Measurements from ENCODE around the gene C6. TPM values are rescaled to one million over a fixed set of nuclear protein-coding genes. Genes with fewer than 3 reads are reported as not detected.
"Not testable (repeated sequence)": the region's sequence is repeated elsewhere in the genome, so short reads cannot be mapped to it uniquely, and the experiment has no call there.

Gene C6
- total and polyA plus RNA-seq, 2 experiments from 2014 or later, result not detected

- no peaks in the 10 kb centered on the region for H3K9me3 ChIP-seq (ENCODE audit: low read depth)
- H3K27me3 ChIP-seq (replicated peaks; ENCODE audit: insufficient read depth), result no peaks in the 10 kb centered on the region
- H3F3A ChIP-seq (ENCODE audit: insufficient read depth), result no peaks in the 10 kb centered on the region
- no peak overlapping the region for H3K4me3 ChIP-seq
- H3K79me2 ChIP-seq (ENCODE audit: insufficient read depth), result no peaks in the 10 kb centered on the region
- no peak overlapping the region for H3K9ac ChIP-seq
- H3K36me3 ChIP-seq (ENCODE audit: low read depth), result no peaks in the 10 kb centered on the region
- no peak for DNase-seq
- H3K27ac ChIP-seq, result no peak overlapping the region
- in situ Hi-C loops (cut with MboI), result no loop called here
- no peaks in the 10 kb centered on the region for H4K20me1 ChIP-seq (ENCODE audit: insufficient read depth)
- H2AFZ ChIP-seq, result no peak overlapping the region
- no peaks in the 10 kb centered on the region for H3K4me1 ChIP-seq (ENCODE audit: insufficient read depth)
- no peak for TF ChIP-seq EZH2 (IDR thresholded peaks at IDR 0.05; ENCODE audit: insufficient read depth, poor library complexity, severe bottlenecking)
- TF ChIP-seq EZH2phosphoT487 (IDR thresholded peaks at IDR 0.05; ENCODE audit: insufficient read depth, low read depth), result no peak
- no peak overlapping the region for H3K4me2 ChIP-seq (ENCODE audit: unreplicated experiment)
- WGBS, 2 experiments (ENCODE audit: low coverage in 1 of 2, low lambda C conversion rate in 2 of 2, missing lambda C conversion rate in 2 of 2), result 54 to 78% methylated on average over 1 of the region's 1 CpG
- H3K9me2 ChIP-seq (ENCODE audit: insufficient read depth), result no peaks in the 10 kb centered on the region
Measured at GRCh38 chr5:41212935-41213334, 397 bp downstream of the C6 start.

GRCh38 chr5:41211417-41211816, 1.9 kb downstream of the C6 start:
- Histone ChIP-seq H3K27ac (no peak overlapping the region), H3K9me3 (ENCODE audit: low read depth) (no peaks in the 10 kb centered on the region), H3K36me3 (ENCODE audit: low read depth) (no peaks in the 10 kb centered on the region), H3F3A (ENCODE audit: insufficient read depth) (no peaks in the 10 kb centered on the region), H3K9ac (no peak overlapping the region), H3K4me3 (no peak overlapping the region), H3K9me2 (ENCODE audit: insufficient read depth) (no peaks in the 10 kb centered on the region), H3K4me2 (ENCODE audit: unreplicated experiment) (no peak overlapping the region), H3K4me1 (ENCODE audit: insufficient read depth) (no peaks in the 10 kb centered on the region), H2AFZ (no peak overlapping the region), H4K20me1 (ENCODE audit: insufficient read depth) (no peaks in the 10 kb centered on the region), H3K27me3 (replicated peaks; ENCODE audit: insufficient read depth) (no peaks in the 10 kb centered on the region), H3K79me2 (ENCODE audit: insufficient read depth) (no peaks in the 10 kb centered on the region)
- in situ Hi-C loops (cut with MboI), result no loop called here
- TF ChIP-seq EZH2 (IDR thresholded peaks at IDR 0.05; ENCODE audit: insufficient read depth, poor library complexity, severe bottlenecking) (no peak), EZH2phosphoT487 (IDR thresholded peaks at IDR 0.05; ENCODE audit: insufficient read depth, low read depth) (no peak)
- no peak for DNase-seq
- 47 to 52% methylated on average over 4 of the region's 4 CpGs for WGBS, 2 experiments (ENCODE audit: low coverage in 1 of 2, low lambda C conversion rate in 2 of 2, missing lambda C conversion rate in 2 of 2)

- in situ Hi-C loops (cut with MboI); H3K9ac ChIP-seq; H3K4me1 ChIP-seq (ENCODE audit: insufficient read depth); H3F3A ChIP-seq (ENCODE audit: insufficient read depth); H3K36me3 ChIP-seq (ENCODE audit: low read depth); H3K4me3 ChIP-seq; H3K27me3 ChIP-seq (replicated peaks; ENCODE audit: insufficient read depth); H3K9me3 ChIP-seq (ENCODE audit: low read depth); H2AFZ ChIP-seq; H3K4me2 ChIP-seq (ENCODE audit: unreplicated experiment); H3K9me2 ChIP-seq (ENCODE audit: insufficient read depth); H4K20me1 ChIP-seq (ENCODE audit: insufficient read depth); H3K27ac ChIP-seq; H3K79me2 ChIP-seq (ENCODE audit: insufficient read depth); DNase-seq: not testable (repeated sequence)
- WGBS, 2 experiments (ENCODE audit: low coverage in 1 of 2, low lambda C conversion rate in 2 of 2, missing lambda C conversion rate in 2 of 2), result 52 to 57% methylated on average over 8 of the region's 8 CpGs
Measured at GRCh38 chr5:41205475-41205874, 7.9 kb downstream of the C6 start.

- 21 to 25% methylated on average over 2 of the region's 2 CpGs for WGBS, 2 experiments (ENCODE audit: low coverage in 1 of 2, low lambda C conversion rate in 2 of 2, missing lambda C conversion rate in 2 of 2)
- DNase-seq, result no peak
- H3K4me1 ChIP-seq (ENCODE audit: insufficient read depth), result no peaks in the 10 kb centered on the region
- no peak overlapping the region for H3K4me3 ChIP-seq
- no peak overlapping the region for H3K27ac ChIP-seq
- TF ChIP-seq EZH2phosphoT487 (IDR thresholded peaks at IDR 0.05; ENCODE audit: insufficient read depth, low read depth) (no peak), EZH2 (IDR thresholded peaks at IDR 0.05; ENCODE audit: insufficient read depth, poor library complexity, severe bottlenecking) (no peak)
- no peaks in the 10 kb centered on the region for H3K36me3 ChIP-seq (ENCODE audit: low read depth)
- no peaks in the 10 kb centered on the region for H3K9me2 ChIP-seq (ENCODE audit: insufficient read depth)
- no peaks in the 10 kb centered on the region for H3F3A ChIP-seq (ENCODE audit: insufficient read depth)
- in situ Hi-C loops (cut with MboI), result no loop called here
- H4K20me1 ChIP-seq (ENCODE audit: insufficient read depth), result no peaks in the 10 kb centered on the region
- no peak overlapping the region for H3K4me2 ChIP-seq (ENCODE audit: unreplicated experiment)
- no peak overlapping the region for H2AFZ ChIP-seq
- no peak overlapping the region for H3K9ac ChIP-seq
- H3K79me2 ChIP-seq (ENCODE audit: insufficient read depth), result no peaks in the 10 kb centered on the region
- H3K9me3 ChIP-seq (ENCODE audit: low read depth), result no peaks in the 10 kb centered on the region
- H3K27me3 ChIP-seq (replicated peaks; ENCODE audit: insufficient read depth), result no peaks in the 10 kb centered on the region
Measured at GRCh38 chr5:41203033-41203432, 10.3 kb downstream of the C6 start.

GRCh38 chr5:41201082-41201772, 12.1 kb downstream of the C6 start:
- Histone ChIP-seq H3K9ac (no peak overlapping the region), H3K27ac (no peak overlapping the region), H3K79me2 (ENCODE audit: insufficient read depth) (no peaks in the 10 kb centered on the region), H3K4me1 (ENCODE audit: insufficient read depth) (no peaks in the 10 kb centered on the region), H3F3A (ENCODE audit: insufficient read depth) (no peaks in the 10 kb centered on the region), H4K20me1 (ENCODE audit: insufficient read depth) (no peaks in the 10 kb centered on the region), H3K4me2 (ENCODE audit: unreplicated experiment) (no peak overlapping the region), H3K36me3 (ENCODE audit: low read depth) (no peaks in the 10 kb centered on the region), H3K9me2 (ENCODE audit: insufficient read depth) (no peaks in the 10 kb centered on the region), H3K27me3 (replicated peaks; ENCODE audit: insufficient read depth) (no peaks in the 10 kb centered on the region), H3K9me3 (ENCODE audit: low read depth) (no peaks in the 10 kb centered on the region), H2AFZ (no peak overlapping the region), H3K4me3 (no peak overlapping the region)
- TF ChIP-seq EZH2phosphoT487 (IDR thresholded peaks at IDR 0.05; ENCODE audit: insufficient read depth, low read depth) (no peak), EZH2 (IDR thresholded peaks at IDR 0.05; ENCODE audit: insufficient read depth, poor library complexity, severe bottlenecking) (no peak)
- in situ Hi-C loops (cut with MboI), result no loop called here
- 19 to 23% methylated on average over 1 of the region's 1 CpG for WGBS, 2 experiments (ENCODE audit: low coverage in 1 of 2, low lambda C conversion rate in 2 of 2, missing lambda C conversion rate in 2 of 2)
- no peak for DNase-seq

Measured in GM23248 (cell line).